SHP77 (cell line): ENCODE results near the gene CRYBB1.

Experiments
- DNase-seq, 2 experiments: peaks; one replicate each; lab custom pipeline; 2025; lab: John Stamatoyannopoulos, UW

CRYBB1 gene

GRCh38 chr22:26617271-26618199 is at the start of gene CRYBB1:
CRYBB1 (minus strand) TSS chr22:26618027; CDS start chr22:26616319, 1,708 bp downstream.
- DNase-seq = no peak

GRCh38 chr22:26667140-26667539 is 49.3 kb upstream of the CRYBB1 start:
- DNase-seq = no peak

DNA sequence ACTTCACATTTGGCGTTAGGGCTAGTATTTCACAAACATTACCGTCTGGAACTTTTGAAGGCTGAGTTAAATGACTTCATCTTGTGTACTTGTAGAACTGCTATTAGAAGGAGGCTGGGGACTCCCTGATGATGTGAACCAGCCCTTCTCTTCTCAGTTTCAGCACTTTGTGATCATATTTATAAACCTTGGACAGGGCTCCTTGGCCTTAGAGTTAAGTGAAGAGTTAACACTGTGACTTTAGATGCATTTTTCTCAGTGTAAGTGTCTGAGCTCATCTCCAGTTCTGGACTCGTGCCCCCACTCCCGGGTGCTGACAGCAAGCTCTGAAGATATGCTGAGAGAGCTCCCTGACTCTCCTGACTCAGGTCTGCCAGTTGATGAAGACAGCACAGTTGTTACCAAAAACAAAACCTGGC is 48.0 kb upstream of the CRYBB1 start:
- DNase-seq = no peak

DNA sequence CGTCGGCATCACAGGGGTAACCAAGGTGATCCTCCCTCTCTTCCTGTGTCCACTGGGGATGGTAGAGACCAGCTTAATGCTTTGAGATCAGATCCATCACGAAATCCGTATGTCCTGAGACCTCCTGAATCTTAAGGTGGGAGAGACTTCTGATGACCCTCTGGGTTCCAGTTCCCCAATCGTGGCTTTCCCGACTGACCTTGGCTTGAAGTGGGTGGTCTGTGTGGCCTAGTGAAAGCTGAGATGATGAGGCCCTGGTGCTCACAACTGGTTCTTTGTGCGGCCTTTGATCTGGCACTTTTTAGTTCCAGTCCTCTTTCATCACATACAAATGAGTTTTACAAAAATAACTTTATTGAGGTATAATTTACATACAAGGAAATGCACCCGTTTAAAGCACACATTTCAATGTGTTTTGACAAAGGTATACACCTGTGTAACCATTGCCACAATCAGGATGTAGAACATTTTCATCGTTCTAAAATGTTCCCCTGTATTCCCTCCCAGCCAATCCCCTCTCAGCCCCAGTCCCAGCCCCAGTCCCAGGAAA is 45.6 kb upstream of the CRYBB1 start:
- DNase-seq = no peak

DNA sequence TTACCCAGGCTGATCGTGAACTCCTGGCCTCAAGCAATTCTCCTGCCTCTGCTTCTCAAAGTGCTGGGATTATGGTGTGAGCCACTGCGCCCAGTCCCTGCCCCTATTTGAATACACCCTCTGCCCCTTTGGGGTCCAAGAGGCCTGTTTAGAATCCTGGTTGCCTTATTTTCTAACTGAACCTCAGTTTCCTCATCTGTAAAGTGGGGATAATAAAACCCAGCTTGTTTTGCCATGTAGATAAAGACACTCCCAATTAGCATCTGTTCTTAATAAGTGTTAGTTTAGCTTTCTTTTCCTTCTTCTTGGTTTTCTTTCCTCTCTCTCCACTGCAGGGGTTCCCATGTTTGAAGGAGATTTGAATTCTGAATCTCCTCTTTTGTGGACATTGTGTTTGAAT is 44.3 kb upstream of the CRYBB1 start:
- no peak for DNase-seq

- peak; percentile 52 to 64 for DNase-seq
These were observed 43.2 kb upstream of the CRYBB1 start for GRCh38 chr22:26660961-26661578.

DNA sequence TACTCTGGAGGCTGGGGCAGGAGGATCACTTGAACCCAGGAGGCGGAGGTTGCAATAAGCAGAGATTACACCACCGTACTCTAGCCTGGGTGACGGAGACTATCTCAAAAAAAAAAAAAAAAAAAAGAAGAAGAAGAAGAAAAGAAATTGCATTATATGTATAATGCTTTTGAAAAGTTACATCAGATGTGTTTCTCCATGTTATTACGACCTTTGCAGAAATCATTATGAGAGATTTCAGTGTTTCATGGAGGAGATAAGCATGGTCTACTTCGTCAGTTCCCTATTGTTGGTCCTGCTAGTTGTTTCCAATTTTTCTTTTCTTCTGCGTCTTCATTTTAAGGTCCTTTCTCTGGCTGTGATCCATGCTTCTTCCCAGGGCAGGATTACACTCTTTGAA is 42.5 kb upstream of the CRYBB1 start:
- DNase-seq = no peak

DNA sequence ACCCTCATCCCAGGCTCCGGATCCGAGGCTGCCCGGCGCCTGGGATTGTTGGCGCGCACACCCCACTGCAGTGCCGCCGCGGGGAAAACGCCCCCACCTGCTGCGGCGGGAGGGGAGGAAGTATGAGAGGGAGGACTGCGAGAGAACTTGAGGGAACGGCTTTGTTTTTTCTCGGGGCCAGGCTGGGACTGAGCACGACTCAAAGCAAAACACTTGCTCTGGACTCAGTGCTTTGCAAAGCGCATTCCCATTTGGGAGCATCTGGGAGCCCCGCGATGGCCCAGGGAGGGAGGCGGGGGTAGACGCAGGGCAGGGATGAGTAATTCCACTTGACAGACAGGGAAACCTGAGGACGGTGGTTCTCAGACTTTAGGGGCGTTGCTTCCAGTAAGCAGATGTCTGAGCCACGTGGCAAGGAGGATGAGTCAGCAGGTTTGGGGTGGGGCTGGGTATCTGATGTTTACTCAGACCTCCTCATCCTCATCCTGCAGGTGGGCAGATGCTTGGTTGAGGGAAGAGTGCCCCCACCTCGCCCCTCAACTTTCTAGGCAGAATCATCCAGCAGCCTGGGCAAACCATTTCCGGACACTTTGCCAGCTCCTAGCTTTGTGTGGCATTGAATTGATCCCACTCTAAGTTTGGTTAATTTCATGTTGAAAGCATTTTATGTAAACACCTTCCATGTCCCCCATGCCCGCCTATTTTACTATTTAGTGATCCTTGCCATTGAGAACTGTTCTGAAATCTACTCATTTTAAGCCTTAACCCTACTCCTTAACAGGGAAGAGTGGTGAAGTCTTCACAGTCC is 41.0 kb upstream of the CRYBB1 start:
- DNase-seq = peak; percentile 95

DNA sequence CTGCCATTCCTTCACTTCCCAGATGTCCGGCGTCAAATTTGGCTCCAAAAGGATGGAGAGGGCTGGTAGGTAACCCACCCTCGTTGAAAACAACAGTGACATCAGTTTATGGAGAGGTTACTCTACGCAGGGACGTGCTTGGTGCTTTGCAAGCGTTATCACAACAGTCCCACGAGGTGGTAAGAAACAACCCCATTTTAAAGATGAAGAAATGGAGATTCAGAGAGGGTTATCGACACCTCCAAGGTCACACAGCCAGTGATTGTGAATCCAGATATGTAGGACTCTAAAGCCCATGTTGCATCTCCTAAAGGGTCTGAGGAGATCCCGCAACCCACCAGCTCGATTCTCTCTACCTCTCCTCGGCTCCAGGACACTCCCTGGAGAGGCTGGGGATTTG is 40.3 kb upstream of the CRYBB1 start:
- DNase-seq = no peak

DNA sequence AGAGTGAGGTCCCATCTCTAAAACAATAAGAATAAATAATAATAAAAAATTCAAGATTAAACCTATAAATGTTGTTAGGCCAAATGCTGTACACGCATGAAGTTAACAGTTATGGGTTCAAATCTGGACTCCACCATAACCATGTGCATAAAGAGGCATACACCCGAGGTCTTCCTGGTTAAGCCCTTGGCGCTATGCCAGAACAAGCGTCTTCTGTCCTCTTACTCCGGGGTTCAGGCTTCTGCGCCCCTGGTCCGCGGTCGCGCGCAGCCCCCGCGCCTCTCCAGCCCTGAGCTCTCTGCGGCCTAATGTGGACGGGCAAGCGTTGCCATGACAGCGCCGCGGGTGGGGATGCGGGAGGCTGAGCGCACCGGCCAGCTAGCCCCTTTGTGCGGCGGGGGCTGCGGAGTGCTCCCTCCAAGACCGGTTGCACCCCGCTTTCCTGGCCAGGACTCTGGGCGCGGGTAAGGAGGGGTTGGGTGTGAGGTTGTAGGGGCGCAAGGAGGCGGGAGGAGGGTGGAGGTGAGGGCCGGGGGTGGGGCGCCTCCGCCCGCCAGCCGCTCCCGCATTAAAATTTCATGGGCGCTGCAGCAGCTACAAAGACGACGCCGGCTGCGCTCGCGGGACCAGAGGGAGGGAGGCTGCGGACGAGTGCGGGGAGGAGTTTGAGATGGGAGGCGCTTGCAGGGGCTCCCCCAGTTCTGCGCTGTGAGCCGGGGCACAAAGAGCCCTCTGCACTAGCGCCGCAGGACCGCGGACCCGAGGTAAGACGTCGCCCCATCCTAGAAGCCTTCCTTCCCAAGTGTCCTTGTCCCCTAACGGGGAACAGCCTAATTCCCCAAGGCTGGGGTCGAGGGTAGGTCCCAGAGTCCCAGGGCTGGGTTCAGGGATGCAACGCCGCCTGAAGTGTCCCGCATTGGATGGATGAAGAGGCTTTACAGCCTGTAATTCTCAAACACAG is 39.3 kb upstream of the CRYBB1 start, which contains the start of gene MIAT:
Gene MIAT, plus strand, starts transcription at position 698 of the 961 bp plus-strand sequence.
- peak; percentile 52 to 55 for DNase-seq

DNA sequence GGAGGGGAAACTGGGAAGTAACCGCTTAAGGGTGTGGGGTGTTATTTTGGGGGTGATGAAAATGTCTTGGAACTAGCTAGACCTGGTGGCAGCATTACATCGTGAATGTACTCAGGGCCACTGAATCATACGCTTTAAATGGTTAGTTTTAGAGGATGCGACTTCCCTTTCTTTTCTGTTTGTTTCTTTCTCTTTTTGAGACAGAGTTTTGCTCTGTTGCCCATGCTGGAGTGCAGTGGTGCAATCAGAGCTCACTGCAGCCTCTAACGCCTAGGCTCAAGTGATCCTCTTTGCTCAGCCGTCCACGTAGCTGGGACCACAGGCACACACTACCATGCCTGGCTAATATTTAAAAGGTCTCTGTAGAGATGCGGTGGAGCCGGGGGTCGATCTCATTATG is 34.0 kb upstream of the CRYBB1 start:
- DNase-seq = no peak

- no peak for DNase-seq
These were observed 33.0 kb upstream of the CRYBB1 start for GRCh38 chr22:26650722-26651421.

- DNase-seq = no peak
These were observed 30.9 kb upstream of the CRYBB1 start for GRCh38 chr22:26648528-26649388.

GRCh38 chr22:26648011-26648497 is 30.2 kb upstream of the CRYBB1 start:
- DNase-seq = peak; percentile 97 to 98

GRCh38 chr22:26646158-26646557 is 28.3 kb upstream of the CRYBB1 start:
- DNase-seq = no peak

- DNase-seq = no peak
These were observed 25.7 kb upstream of the CRYBB1 start for GRCh38 chr22:26643418-26644100.

- peak in 1 of 2 experiments; percentile 24 for DNase-seq
These were observed 24.9 kb upstream of the CRYBB1 start for GRCh38 chr22:26642465-26643417.
